Renal cortical epithelial cell (primary cell): ENCODE results near the gene SPTA1. TPM values are rescaled to one million over a fixed set of nuclear protein-coding genes. Genes with fewer than 3 reads are reported as not detected.

ENCODE experiments used
- DNase-seq: peaks from one replicate; pipeline ENCODE4 v3.0.0-alpha.2; 2011; ENCODE audit warnings: low read depth
- total RNA-seq: library from RNA; depleted of rRNA; stranded (reverse); fragments of >200 nt; gene quantifications from 2 replicates; pipeline ENCODE4 v1.2.3, GENCODE V29; 2014

Gene SPTA1
- total RNA-seq, 1 donor from 2014 or later: not detected

DNA sequence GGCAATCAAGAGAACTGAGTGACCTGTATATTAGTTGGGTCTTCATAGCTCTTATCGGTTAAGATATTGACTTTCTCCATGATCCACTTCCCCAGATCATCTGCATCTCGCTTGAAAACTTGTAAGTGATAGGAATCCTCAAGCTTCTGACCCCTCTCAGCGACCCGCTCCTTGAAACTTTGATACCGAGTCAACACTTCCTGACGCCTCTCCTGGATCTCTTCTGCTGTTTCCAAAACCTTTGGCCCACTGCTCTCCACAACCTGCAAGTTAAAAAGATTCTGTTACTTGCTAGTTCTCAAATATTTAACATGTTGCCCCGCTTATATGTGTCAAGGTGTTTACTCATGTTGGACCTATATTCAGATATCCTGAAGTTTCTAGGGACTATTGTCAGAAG is 1.4 kb downstream of the SPTA1 start:
- no peak for DNase-seq

DNA sequence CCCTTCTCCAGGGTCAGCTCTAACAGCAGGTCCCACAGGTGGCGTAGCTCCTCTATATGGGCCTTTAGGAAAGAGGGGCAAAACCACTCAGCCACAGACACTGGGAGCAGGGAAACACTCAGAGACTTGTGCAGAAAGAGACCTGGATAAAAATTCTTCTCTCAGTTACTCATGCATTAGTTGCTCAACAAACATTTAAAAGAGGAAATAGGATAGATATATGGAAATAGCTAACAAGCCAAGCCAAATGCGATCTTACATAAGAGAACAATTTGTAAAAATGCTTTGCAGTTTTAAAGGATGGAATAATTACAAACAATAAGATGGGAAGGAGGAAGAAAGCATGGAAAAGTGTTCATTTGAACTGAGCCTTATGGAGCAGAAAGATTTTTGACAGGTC is 4.9 kb downstream of the SPTA1 start:
- DNase-seq: no peak

DNA sequence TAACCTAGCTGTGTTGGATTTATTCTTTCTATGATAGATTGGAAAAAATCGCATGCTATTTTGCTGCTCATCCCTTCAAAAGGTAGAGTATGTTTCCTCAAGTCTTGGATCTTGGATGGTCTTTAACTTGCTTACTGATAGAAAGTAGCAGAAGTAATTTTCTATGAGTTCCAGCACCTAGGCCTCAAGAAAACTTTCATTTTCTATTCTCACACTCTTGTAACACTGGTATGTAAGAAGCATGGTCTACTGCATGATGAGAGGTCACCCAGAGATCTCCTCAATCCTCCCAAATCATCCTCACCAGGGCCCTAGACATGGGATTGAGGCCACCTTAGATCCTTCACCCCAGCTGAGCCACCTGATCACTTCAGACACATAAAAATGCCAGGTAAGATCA is 7.2 kb downstream of the SPTA1 start:
- no peak for DNase-seq

DNA sequence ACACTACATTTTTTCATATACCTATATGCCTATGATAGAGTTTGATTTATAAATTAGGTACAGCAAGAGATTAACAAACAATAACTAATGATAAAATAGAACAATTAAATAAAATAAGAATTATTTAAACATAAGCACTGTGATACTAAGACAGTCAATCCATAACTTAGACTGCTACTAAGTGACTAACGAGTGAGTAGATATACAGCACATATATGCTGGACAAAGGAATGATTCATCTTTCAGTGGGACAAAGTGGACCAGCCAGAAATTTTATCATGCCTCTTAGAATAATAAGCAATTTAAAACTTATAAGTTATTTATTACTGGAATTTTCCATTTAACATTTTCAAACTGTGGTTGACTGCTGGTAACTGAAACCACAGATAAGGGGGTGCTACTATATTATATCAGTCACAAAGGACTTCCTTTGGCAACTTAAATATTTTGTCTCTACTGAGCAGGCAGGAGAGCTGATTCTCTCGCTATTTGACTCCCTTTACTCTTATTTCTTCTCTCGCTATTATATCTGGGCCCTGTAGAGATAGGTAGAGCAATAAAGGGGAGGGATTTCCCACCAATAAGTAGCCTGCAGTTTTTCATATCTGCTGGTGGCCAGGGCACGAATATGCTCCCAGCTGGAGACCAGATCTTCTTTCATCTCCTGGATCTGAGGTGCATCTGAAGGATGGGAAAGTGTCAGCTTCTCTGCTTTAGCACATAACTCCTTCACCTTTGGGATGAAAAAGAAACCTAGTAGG is 10.8 kb downstream of the SPTA1 start:
- DNase-seq: no peak

DNA sequence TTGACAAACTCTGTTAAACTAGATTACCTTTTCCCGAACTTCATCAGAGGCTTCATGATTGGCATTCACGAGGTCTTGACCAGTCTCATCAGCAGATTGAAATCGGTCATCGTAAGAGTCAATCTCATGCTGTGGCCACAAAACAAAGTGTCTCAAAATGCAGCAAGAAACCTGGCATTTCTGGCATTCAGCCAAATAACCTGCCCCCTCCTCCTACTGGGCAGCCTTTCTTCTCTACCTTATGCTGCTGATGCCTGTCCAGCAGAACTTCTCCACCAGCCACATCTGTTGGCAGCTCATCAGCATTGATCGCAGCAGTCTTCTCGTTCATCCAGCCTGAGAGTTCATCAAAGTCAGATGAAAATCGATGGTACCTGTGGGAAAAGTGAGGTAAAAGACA is 12.2 kb downstream of the SPTA1 start:
- no peak for DNase-seq

DNA sequence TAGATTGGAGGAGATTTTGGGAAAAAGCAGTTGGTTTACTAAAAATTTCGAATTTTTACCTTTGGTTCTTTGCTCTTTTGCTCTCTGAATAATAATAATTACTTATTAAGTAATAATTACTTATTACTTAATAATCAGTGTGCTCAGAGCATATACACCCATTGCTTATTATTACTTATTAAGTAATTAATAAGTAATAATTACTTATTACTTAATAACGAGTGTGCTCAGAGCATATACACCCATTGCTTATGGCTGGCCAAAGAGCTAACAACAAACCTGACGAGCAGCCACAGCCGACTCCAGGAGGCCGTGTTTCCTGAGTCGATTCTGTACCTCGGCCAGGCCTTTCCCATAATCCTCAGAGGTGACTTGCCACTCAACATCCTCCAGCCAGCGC is 20.5 kb downstream of the SPTA1 start:
- DNase-seq: no peak

DNA sequence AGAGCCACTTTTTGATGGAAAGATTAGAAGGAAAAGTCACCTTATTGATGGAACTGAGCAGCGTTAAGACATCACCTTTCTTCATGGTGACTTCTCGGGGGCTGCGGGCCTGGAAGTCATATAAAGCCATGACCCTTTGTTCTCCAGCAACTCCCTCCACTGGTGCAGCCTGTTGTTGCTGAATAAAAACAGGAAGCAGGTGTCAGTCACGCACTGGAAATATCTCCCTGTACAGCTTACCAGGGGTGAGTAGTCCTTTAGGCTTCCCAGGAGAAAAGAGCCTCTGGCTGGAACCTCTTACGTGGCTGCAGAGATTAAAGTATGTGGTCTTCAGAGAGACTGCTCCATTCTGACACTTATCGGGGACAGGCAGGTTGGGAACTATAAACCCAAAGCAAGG is 31.9 kb downstream of the SPTA1 start:
- no peak for DNase-seq

DNA sequence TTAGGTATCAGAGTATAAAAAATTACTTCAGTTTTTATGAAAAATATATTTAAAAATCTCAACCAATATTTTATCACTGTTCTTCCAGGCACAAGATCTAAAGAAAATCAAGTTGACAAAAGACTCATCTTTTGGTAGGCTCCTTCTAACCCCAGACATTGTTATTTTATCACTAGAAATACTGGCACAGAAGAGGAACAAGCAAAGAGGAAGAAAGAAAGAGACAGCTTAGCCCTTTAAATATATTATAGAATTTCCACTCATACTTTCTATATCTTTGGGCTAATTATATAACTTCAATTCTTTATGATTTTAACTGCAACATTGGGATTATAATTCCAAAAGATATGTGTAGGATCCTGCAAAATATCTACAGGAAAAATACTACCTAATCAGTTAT is 32.4 kb downstream of the SPTA1 start:
- no peak for DNase-seq

DNA sequence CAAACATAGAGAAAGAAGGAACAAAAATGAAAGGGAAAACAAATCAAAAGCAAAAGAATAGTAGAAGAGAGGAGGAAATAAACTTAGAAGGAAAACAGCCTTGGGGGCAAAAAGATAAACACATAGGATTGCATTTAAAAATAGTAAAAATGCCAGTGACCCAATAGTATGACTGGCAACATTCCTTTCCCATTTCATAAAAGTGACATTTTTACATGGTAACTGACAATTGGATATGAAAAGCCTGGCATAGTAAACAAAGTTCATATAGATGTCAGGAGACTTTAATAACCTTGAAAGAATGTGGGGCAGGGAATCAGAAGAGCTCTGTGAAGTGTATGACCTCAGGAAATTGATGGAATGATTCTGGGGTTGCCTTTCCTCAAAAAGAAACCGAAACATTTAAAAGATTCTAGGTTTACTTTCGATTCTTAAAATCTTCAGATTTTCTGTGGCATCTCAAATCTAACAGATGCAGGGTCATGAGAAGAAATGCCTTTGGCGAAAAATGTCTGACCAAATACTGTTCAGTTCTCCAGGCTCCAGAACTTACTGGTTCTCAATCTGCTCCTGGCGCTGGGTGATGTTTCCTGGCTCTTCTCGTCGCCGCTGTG is 33.7 kb downstream of the SPTA1 start:
- no peak for DNase-seq

DNA sequence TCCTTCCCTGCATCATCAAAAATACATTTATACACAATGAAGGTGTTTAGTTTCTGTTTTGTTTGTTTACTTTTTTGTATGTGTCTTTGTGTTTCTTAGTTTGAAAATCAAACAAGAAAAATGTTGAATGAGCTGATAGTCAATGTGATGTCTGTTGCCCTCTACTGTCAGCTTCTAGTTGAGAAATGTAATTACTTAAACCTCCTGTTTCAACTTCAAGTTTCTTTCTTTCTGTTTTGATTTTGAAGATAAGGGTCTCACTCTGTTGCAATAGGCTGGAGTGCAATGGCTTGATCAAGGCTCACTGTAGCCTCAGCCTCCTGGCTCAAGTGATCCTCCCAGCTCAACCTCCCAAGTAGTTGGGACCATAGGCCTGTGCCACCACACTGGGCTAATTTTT is 37.5 kb downstream of the SPTA1 start:
- no peak for DNase-seq

DNA sequence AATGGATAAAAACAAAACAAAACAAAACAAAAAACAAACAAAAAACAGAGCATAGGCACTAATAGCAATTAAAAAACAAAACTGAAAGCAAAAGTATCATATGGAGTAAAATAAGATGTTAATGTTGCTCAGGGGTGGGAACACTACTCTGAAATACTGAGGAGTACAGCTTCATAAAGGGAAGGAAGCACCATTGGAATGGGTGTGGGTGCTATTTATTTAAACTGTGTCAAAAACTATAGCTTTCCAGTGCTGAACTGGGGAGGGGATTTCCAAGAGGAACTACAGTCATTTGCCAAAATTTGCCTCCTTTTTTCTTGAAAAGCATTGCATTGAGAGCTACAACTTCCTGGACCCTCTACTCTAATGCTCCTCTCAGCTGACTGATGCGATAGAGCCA is 40.0 kb downstream of the SPTA1 start:
- no peak for DNase-seq

DNA sequence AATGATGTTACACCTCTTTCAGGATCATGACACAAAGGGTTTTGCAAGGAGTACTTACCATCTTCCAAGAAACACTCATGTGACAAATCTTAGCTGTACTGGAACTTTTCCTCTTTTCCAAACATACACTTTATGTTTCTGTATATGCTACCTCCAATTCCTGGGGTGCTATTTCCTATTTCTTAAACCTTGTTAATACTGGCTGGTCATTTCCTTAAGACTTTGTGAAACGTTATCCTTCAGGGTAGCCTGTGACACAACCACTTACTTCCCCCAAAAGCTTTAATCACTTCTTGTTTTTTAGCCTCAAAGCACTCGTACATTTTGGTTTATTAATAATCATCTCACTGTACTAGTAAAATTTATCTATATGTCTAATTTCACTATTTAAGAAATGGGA is 42.1 kb downstream of the SPTA1 start:
- DNase-seq: no peak

DNA sequence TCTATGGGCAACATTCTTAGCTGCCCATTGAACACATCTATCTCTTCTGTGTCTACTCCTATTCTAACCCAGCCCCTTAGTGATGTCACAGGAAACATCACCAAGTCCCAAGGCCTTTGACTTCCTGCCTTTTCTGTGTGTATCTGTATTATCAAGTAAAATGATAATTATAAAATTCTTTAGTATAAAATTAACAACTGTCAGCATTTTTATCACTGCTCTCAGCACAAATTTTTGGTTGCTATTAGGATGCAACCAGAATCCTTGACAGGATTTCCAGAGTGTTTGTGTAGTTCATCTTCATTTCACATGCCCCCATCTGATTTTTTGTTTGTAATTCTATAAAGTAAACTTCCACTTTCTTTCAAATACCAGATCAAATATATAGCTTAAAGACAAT is 47.6 kb downstream of the SPTA1 start:
- DNase-seq: no peak

DNA sequence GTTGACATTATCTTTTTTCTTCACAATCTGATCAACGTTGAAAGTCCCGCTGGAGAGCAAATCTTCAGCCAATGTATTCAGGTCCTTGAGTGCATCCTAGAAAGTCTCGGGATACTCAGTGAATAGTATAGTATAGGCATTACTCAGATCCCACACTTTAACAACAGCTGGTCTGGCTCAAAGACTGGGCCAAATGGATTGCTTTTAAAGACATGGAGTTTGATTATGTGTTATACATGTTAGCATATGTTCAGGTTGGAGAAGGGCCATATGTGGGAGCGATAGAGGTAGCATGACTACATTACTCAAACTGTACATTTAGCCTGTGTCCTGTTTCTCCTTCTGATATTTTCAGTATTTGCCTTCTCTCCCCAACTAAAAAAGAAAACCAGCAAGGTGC is 48.4 kb downstream of the SPTA1 start:
- no peak for DNase-seq

DNA sequence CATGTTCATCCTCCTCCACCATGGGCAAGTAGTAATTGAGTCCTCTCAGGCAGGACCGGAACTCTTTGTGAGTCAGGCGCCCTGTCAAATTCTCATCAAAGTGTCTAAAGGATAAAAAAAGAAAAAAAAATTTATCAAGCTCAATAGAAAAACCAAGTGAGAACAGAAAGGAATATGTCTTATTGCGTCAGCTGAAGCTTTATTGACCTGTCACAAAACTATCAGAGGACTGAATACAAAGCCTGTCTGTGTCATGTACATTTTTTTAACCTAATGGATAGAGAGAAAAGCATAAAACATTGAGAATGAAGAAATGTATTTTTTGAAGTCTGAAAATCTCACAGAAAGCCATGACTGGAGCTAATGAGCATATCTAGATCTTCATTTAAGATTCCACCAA is 72.8 kb downstream of the SPTA1 start:
- DNase-seq: no peak

DNA sequence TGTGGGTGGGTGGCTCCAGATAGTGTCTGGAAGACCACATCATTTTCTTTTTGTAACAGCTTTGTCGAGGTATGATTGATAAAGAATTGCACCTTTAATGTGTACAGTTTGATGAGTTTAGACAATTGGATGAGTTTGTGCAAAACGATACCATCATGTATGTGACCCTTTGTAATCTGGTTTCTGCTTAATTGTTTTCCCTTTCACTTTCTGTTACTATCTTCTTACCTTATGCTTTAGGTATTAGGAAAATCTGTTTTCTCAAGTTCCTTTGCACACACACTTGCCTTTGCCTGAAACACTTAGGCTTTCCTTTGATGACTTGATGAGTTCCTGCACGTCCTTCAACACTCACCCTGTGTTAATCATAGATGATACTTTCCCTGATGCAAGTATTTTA is 74.6 kb downstream of the SPTA1 start:
- DNase-seq: no peak

DNA sequence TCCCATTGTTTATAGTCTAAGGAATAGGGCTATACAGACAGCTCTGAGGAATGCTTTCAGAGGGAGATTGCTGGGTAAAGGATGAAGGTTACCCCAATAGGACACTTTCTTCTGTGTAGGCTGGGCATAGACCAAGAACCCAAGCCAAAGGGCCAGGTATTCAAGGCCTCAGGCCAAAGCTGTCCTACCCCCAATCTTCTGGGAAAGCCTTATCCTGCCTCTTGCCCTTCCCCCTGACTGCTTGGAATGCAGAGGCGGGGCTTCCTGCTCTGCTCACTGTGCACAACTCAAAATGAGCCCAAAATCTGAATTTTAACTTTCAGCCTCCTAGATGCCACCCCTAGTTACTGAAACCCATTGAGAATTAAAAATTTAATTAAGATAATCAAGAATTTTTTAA is 79.2 kb downstream of the SPTA1 start:
- no peak for DNase-seq

DNA sequence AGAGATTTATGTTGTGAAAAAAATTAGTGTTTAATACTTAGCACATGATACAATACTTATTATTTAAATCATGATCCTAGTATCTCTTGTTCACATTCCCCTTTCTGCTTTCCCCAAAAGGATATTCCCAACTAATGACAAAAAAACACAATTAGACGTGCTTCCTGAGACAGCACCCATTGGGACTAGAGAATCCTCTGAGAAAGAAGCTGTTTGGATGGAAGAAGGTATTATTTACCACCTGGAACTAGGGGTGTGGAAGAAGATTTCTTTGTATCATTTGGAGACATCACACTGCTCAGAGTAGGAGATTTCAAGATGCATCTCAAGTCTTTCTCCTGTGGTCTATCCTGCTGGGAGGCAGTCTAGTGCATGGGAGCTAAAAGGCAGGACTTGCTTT is 81.5 kb downstream of the SPTA1 start, which contains the start of gene OR10Z1:
OR10Z1 (plus strand) TSS at position 301 of the 400 bp plus-strand sequence. CDS start 1,171 bp downstream, outside the sequence.
- DNase-seq: no peak

DNA sequence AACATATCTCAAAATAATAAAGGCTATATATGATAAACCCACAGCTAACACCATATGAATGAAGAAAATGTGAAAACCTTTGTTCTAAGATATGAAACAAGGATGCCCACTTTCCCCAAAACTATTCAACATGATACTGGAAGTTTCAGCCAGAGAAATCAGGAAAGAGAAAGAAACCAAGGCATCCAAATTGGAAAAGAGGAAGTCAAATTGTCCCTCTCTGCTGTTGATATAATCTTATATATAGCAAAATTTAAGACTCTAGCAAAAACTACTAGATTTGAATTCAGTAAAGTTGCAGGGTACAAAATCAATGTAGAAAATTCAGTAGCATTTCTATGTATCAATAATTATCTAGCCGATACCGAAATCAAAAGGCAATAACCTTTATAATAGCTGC is 85.8 kb downstream of the SPTA1 start:
- DNase-seq: no peak

DNA sequence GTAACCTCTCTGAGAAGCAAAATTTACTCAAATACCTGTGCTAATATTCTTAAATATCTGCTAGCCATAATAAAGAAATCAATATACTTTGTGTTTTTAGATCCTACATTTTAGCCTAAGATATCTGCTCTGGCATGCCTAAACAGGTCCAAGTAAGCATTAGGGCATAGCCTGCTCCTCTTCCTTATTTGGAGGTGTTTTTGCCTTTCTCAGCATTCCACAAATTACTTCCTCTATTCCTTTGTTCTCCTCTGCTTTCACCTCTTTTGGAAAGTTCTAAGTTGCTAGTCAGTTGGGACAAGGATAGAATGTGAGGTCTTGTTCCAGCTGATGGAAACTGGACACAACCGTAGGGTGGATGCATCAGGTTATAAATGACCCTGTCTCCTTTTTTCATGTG is 99.6 kb downstream of the SPTA1 start:
- DNase-seq: no peak

DNA sequence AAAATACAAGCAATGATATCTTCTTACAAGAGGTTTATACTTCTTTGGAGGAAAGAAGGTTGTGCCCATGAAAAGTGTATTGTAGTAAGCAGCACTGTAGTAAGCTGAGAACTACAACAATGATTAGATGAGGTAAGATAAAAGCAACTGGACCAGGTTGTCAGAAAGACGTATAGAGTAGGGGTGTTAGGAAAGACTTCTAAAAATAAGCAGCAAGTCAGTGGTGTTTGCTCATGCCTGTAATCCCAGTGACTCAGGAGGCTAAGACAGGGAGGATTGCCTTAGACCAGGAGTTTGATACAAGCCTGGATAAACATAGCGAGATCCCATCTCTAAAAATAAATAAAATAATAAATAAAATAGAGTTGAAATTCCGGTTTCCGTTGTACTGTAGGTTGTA is 102.6 kb downstream of the SPTA1 start:
- no peak for DNase-seq

DNA sequence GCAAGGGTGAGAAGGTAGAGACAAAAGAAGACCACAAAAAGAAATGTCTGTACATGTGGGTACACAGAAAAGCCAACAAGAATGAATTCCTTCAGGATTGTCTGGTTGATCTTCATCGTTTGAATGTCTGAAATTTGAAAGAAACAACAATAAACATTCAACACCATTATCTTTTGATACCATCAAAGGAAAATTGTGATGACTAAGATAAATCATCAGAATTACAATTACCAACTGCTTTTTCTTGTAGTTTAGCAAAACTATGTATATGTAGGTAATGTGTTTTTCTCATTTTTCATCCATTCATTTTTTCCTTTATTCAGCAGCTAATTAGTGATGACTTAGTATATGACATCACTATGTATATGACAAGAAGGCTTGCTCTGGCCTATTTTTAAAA is 106.8 kb downstream of the SPTA1 start, which contains the start of gene OR10X1:
OR10X1 (minus strand) TSS at position 167 of the 400 bp plus-strand sequence; CDS start at position 167, 0 bp downstream.
- no peak for DNase-seq

DNA sequence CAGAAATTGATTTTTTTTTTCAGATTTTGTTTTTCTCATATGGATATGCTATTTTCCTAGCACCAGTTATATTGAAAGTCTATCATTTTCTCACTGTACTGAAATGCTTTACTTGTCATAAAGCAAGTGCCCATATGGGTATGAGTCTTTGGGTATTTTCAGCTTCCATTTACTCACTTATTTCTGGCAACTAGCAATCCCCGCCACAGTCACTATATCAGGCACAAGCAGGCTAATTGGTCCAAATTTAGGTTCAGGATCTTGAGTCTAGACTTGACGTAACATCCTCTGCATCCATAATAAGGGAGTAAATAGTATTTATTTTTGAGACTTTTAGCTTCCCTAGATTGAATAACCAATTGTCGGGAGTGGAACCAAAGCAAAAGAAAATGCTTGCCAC is 109.0 kb downstream of the SPTA1 start:
- no peak for DNase-seq

DNA sequence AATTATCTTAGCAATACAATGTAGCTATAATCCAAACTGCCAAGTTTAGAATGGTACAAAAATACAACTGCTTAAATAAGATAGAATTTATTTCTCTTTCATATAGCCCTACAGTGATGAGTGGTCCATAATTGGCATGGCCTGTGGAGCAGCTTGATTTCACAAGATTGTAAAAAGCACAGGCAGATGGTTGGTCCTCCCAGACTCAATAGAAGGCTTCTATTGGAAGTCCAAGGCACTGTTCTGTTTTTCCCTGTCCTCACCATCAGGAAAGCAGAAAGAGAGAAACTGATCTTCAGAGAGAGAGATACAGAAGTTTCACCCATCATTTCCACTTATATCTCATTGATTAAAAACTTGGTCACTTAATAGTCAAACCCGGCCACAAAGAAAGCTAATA is 114.3 kb downstream of the SPTA1 start:
- DNase-seq: no peak
